Subcutaneous abdominal adipose tissue (tissue), 5 donors: ENCODE data around the gene UIMC1.
"Not testable (repeated sequence)": the region's sequence is repeated elsewhere in the genome, so short reads cannot be mapped to it uniquely, and the experiment has no call there.

Source experiments
- H3K27ac ChIP-seq: one replicate; pipeline ENCODE4 v1.7.0; 2013; ENCODE audit warnings: low read depth, mild to moderate bottlenecking, inconsistent platforms, low read length, moderate library complexity
- H3K27me3 ChIP-seq, 5 donors: one replicate each; pipeline ENCODE4 v1.7.0; 2013; ENCODE audit warnings: low read length in 5 of 5, inconsistent platforms in 1 of 5; ENCODE audit not compliant: control insufficient read depth in 5 of 5, insufficient read depth in 4 of 5
- H3K36me3 ChIP-seq, 5 donors: one replicate each; pipeline ENCODE4 v1.7.0; 2013; ENCODE audit warnings: low read length in 5 of 5; ENCODE audit not compliant: control insufficient read depth in 5 of 5, insufficient read depth in 5 of 5
- H3K4me1 ChIP-seq, 5 donors: one replicate each; pipeline ENCODE4 v1.7.0; 2013; ENCODE audit warnings: low read length in 5 of 5, mild to moderate bottlenecking in 3 of 5, moderate library complexity in 1 of 5; ENCODE audit not compliant: control insufficient read depth in 5 of 5, insufficient read depth in 5 of 5
- H3K4me3 ChIP-seq, 5 donors: one replicate each; pipeline ENCODE4 v1.7.0; 2013; ENCODE audit warnings: low read length in 5 of 5, low read depth in 1 of 5
- H3K9ac ChIP-seq, 5 donors: one replicate each; pipeline ENCODE4 v1.7.0; 2013; ENCODE audit warnings: low read length in 5 of 5, mild to moderate bottlenecking in 4 of 5, moderate library complexity in 3 of 5
- H3K9me3 ChIP-seq, 5 donors: one replicate each; pipeline ENCODE4 v1.7.0; 2013; ENCODE audit warnings: low read length in 5 of 5; ENCODE audit not compliant: control insufficient read depth in 5 of 5
- donor health status: healthy.
- donor health status: healthy.
- donor health status: healthy.
- donor health status: healthy.
- donor health status: healthy.

The UIMC1 gene

DNA sequence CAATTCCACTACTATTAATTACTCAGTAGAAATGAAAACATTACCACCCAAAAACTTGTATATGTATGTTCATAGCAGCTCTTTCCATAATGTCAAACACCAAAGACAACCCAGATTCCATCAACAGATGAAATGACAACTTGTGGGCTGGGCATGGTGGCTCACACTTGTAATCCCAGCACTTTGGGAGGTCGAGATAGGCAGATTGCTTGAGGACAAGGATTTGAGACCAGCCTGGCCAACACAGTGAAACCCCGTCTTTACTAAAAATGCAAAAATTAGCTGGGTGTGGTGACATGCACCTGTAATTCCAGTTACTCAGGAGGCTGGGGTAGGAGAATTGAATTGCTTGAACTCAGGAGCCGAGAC is 11.5 kb downstream of the UIMC1 start:
- H3K4me3 ChIP-seq = no peak overlapping the region
- peaks cover 0 to 19% (median 8%) of the 10 kb centered on the region in 5 donors for H3K4me1 ChIP-seq
- H3K9me3 ChIP-seq = peaks cover 0 to 9% (median 6%) of the 10 kb centered on the region in 5 donors
- H3K9ac ChIP-seq = no peak overlapping the region
- H3K36me3 ChIP-seq = no peaks in the 10 kb centered on the region
- H3K27me3 ChIP-seq = no peaks in the 10 kb centered on the region
- no peak overlapping the region for H3K27ac ChIP-seq

DNA sequence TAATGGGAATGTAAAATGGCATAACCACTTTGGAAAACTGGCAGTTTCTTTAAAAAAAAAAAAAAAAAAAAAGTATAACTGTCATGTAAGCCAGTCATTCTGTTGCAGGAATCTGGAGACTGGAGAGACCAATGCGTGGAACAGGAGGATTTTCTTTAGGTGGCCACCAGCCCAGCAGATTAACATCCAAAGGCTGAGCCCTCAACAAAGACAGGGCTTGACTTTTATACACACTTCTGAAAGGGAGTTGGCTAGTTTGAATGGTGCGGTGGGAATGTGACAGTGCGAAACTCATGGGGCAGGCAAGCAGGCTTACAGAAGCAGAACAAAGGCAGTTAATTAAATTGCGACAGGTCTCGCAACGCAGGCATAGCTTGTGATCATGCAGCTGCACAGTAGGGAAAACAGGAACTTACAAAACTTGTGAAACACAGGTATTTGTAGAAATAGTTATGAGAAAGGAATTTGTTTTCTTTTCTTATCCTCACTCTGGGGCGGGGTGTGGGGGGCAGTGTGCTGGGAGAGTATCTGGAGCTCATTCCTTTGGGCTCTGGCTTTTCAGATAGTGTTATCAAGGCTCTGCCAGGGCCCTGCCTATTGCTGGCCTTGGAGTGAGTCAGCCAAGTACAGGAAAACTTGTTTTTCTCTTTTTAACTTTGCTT is 12.0 kb downstream of the UIMC1 start:
- Histone ChIP-seq H3K9me3 (peaks cover 0 to 9% (median 6%) of the 10 kb centered on the region in 5 donors), H3K36me3 (no peaks in the 10 kb centered on the region), H3K27ac (no peak overlapping the region), H3K4me1 (peaks cover 0 to 14% (median 7%) of the 10 kb centered on the region in 5 donors), H3K27me3 (no peaks in the 10 kb centered on the region), H3K4me3 (no peak overlapping the region), H3K9ac (no peak overlapping the region)

DNA sequence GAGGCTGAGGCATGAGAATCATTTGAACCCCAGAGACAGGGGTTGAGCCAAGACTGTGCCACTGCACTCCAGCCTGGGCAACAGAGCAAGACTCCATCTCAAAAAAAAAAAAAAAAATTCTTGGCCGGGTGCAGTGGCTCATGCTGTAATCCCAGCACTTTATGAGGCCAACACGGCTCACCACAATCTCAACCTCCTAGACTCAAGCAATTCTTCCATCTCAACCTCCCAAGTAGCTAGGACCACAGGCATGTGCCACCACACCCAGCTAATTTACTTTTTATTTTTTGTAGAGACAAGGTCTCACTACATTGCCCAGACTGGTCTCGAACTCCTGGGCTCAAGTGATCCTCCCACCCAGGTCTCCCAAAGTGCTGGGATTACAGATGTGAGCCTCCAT is 13.5 kb downstream of the UIMC1 start:
- peaks cover 0 to 14% (median 7%) of the 10 kb centered on the region in 5 donors for H3K4me1 ChIP-seq
- not testable (repeated sequence) for H3K9me3 ChIP-seq, H3K27me3 ChIP-seq, H3K9ac ChIP-seq, H3K27ac ChIP-seq, H3K4me3 ChIP-seq, H3K36me3 ChIP-seq

DNA sequence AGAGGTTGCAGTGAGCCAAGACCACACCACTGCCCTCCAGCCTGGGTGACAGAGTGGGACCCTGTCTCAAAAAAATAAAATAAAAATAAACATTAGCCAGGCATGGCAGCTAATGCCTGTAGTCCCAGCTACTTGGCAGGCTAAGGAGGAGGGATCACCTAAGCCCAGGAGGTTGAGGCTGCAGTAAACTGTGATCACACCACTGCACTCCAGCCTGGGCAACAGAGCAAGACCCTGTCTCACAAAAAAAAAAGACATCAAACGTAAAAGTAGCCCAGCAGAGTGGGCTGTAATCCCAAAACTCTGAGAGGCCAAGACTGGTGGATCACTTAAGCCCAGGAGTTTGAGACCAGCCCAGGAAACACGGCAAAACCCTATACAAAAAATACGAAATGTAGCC is 19.0 kb downstream of the UIMC1 start:
- no peak overlapping the region for H3K27ac ChIP-seq
- peaks cover 0 to 2% (median 0%) of the 10 kb centered on the region in 5 donors for H3K36me3 ChIP-seq
- H3K4me3 ChIP-seq = no peak overlapping the region
- H3K4me1 ChIP-seq = no peaks in the 10 kb centered on the region
- H3K27me3 ChIP-seq = no peaks in the 10 kb centered on the region
- H3K9me3 ChIP-seq = no peaks in the 10 kb centered on the region
- H3K9ac ChIP-seq = no peak overlapping the region

DNA sequence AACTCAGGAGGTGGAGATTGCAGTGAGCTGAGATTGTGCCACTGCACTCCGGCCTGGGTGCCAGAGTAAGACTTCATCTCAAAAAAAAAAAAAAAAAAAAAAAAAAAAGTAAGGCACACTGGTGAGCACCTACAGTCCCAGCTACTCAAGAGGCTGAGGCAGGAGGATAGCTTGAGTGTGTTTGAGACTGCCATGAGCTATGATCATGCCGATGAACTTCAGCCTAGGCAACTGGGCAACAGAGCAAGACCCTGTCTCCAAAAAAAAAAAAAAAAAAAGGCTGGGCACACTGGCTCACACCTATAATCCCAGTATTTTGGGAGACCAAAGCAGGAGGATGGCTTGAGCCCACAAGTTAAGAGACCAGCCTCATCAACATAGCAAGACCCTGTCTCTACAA is 20.3 kb downstream of the UIMC1 start:
- Histone ChIP-seq H3K4me1 (no peaks in the 10 kb centered on the region), H3K4me3 (no peak overlapping the region), H3K9ac (no peak overlapping the region), H3K27me3 (no peaks in the 10 kb centered on the region), H3K27ac (no peak overlapping the region), H3K36me3 (peaks cover 5 to 9% (median 8%) of the 10 kb centered on the region in 5 donors), H3K9me3 (no peaks in the 10 kb centered on the region)

DNA sequence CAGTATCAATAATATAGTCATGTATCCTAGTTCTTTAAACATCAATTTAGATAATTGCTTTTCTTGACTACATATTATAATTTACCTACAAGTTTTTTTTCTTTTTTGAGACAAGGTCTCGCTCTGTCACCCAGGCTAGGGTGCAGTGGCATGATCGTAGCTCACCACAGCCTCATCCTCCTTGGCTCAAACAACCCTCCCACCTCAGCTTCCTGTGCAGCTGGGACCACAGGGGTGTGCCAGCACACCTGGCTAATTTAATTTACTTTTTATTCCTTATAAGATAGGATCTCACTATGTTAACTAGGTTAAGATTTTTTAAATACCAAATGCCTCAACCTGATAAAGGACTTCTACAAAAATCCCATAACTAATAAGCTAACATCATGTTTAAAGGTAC is 21.1 kb downstream of the UIMC1 start:
- Histone ChIP-seq H3K27ac (no peak overlapping the region), H3K9me3 (no peaks in the 10 kb centered on the region), H3K4me1 (no peaks in the 10 kb centered on the region), H3K4me3 (no peak overlapping the region), H3K9ac (no peak overlapping the region), H3K36me3 (peaks cover 5 to 16% (median 15%) of the 10 kb centered on the region in 5 donors), H3K27me3 (no peaks in the 10 kb centered on the region)

DNA sequence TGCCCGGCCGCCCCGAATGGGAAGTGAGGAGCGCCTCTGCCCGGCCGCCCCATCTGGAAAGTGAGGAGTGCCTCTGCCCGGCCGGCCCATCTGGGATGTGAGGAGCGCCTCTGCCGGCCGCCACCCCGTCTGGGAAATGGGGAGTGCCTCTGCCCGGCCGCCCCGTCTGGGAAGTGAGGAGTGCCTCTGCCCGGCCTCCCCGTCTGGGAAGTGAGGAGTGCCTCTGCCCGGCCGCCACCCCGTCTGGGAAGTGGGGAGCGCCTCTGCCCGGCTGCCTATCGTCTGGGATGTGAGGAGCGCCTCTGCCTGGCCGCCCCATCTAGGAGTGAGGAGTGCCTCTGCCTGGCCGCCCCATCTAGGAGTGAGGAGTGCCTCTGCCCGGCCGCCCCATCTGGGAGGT is 22.4 kb downstream of the UIMC1 start:
- not testable (repeated sequence) for H3K27me3 ChIP-seq, H3K27ac ChIP-seq, H3K4me1 ChIP-seq, H3K9ac ChIP-seq, H3K9me3 ChIP-seq, H3K4me3 ChIP-seq
- H3K36me3 ChIP-seq = peaks cover 12 to 28% (median 25%) of the 10 kb centered on the region in 5 donors

DNA sequence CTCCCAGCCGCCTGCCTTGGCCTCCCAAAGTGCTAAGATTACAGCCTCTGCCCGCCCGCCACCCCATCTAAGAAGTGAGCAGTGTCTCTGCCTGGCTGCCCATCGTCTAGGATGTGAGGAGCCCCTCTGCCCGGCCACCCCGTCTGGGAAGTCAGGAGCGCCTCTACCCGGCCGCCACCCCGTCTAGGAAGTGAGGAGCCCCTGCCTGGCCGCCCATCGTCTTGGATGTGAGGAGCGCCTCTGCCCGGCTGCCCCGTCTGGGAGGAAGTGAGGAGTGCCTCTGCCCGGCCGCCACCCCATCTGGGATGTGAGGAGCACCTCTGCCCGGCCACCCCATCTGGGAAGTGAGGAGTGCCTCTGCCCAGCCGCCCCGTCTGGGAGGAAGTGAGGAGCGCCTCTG is 23.0 kb downstream of the UIMC1 start:
- peaks cover 12 to 31% (median 25%) of the 10 kb centered on the region in 5 donors for H3K36me3 ChIP-seq
- H3K4me3 ChIP-seq, H3K9me3 ChIP-seq, H3K27ac ChIP-seq, H3K4me1 ChIP-seq, H3K9ac ChIP-seq, H3K27me3 ChIP-seq: not testable (repeated sequence)

DNA sequence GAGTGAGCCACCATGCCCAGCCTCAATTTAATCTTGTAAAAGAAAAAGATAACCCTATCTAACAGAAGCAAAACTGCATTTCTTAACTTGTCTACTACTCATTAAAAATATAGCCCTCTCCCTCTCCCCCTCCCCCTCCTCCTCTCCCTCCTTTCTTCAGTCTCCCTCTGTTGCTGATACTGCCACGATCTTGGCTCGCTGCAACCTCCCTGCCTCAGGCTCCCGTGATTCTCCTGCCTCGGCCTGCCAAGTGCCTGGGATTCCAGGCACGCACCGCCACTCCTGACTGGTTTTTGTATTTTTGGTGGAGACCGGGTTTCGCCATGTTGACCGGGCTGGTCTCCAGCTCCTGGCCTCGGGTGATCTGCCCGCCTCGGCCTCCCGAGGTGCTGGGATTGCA is 23.5 kb downstream of the UIMC1 start:
- peaks cover 12 to 31% (median 25%) of the 10 kb centered on the region in 5 donors for H3K36me3 ChIP-seq
- not testable (repeated sequence) for H3K27me3 ChIP-seq, H3K4me1 ChIP-seq, H3K9ac ChIP-seq, H3K27ac ChIP-seq, H3K4me3 ChIP-seq, H3K9me3 ChIP-seq

DNA sequence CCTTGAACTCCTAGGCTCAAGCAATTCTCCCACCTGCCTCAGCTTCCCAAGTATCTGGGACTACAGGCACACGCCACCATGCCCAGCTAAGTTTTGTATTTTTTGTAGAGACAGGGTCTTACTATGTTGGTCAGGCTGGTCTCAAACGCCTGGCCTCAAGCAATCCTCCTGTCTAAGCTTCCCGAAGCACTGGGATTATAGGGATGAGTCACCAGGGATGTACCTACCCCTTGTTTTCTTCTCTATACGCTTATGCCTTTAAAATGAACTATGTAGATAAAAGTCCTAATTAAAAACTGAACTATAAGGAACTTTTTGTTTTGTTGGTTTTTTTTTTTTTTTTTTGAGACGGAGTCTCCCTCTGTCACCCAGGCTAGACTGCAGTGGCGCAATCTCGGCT is 25.8 kb downstream of the UIMC1 start:
- no peaks in the 10 kb centered on the region for H3K9me3 ChIP-seq
- no peak overlapping the region for H3K9ac ChIP-seq
- H3K27ac ChIP-seq = no peak overlapping the region
- no peaks in the 10 kb centered on the region for H3K4me1 ChIP-seq
- no peaks in the 10 kb centered on the region for H3K27me3 ChIP-seq
- H3K4me3 ChIP-seq = no peak overlapping the region
- peaks cover 12 to 38% (median 24%) of the 10 kb centered on the region in 5 donors for H3K36me3 ChIP-seq
